SU-DHL-6 (cell line): ENCODE data around the gene PRICKLE1.

ENCODE experiments used
- H2AFZ ChIP-seq: fragments of 200-600 bp; sonication (generic); 2 replicates; pipeline ENCODE4 v1.6.1; 2014; ENCODE audit warnings: low read depth, mild to moderate bottlenecking, moderate library complexity, mixed read lengths, antibody characterized with exemption, low read length; ENCODE audit not compliant: severe bottlenecking
- H3F3A ChIP-seq: fragments of 200-600 bp; shearing (Covaris generic); 2 replicates; pipeline ENCODE4 v1.6.0; 2016; ENCODE audit warnings: antibody characterized with exemption, mild to moderate bottlenecking; ENCODE audit not compliant: insufficient read depth
- H3K27ac ChIP-seq: fragments of 200-600 bp; sonication (generic); 2 replicates; pipeline ENCODE4 v1.5.1; 2016; ENCODE audit warnings: low read depth, mild to moderate bottlenecking, low read length, moderate library complexity, mixed read lengths
- H3K27me3 ChIP-seq: fragments of 200-600 bp; sonication (generic), shearing (Covaris generic); 2 replicates; pipeline ENCODE4 v1.6.0; 2014; ENCODE audit warnings: mild to moderate bottlenecking, low read length
- H3K36me3 ChIP-seq: fragments of 200-600 bp; sonication (generic); 2 replicates; pipeline ENCODE4 v1.6.1; 2014; ENCODE audit warnings: mild to moderate bottlenecking, low read length, mixed read lengths
- H3K4me2 ChIP-seq: fragments of 300-600, 200-600 bp; shearing (Covaris generic), sonication (generic); 2 replicates; pipeline ENCODE4 v1.6.0; 2014; ENCODE audit warnings: low read length, low read depth, mild to moderate bottlenecking; ENCODE audit not compliant: poor library complexity, severe bottlenecking
- H3K4me3 ChIP-seq: fragments of 200-600 bp; sonication (generic); 2 replicates; pipeline ENCODE4 v1.5.1; 2014; ENCODE audit warnings: antibody characterized with exemption, low read length, mild to moderate bottlenecking, mixed read lengths; ENCODE audit not compliant: insufficient read depth, poor library complexity, severe bottlenecking
- H3K79me2 ChIP-seq: fragments of 200-600 bp; sonication (generic); 2 replicates; pipeline ENCODE4 v1.6.1; 2014; ENCODE audit warnings: mild to moderate bottlenecking, low read length, moderate library complexity; ENCODE audit not compliant: insufficient read depth
- H3K9ac ChIP-seq: fragments of 200-600 bp; sonication (generic); 2 replicates; pipeline ENCODE4 v1.7.0; 2014; ENCODE audit warnings: mild to moderate bottlenecking, low read length
- H3K9me2 ChIP-seq: fragments of 200-600 bp; sonication (generic); replicated peaks from 2 replicates; pipeline ENCODE4 v1.6.1; 2014; ENCODE audit warnings: low read length; ENCODE audit not compliant: insufficient read depth
- H3K9me3 ChIP-seq: fragments of 200-600 bp; sonication (generic); 2 replicates; pipeline ENCODE4 v1.6.1; 2014; ENCODE audit warnings: low read length, mixed read lengths; ENCODE audit not compliant: insufficient read depth
- H4K20me1 ChIP-seq: fragments of 200-600 bp; sonication (generic); 2 replicates; pipeline ENCODE4 v1.6.1; 2014; ENCODE audit warnings: low read depth, mild to moderate bottlenecking, antibody characterized with exemption, low read length, moderate library complexity, mixed read lengths
- EZH2phosphoT487 ChIP-seq: fragments of 200-600 bp; sonication (generic), shearing (Covaris generic); conservative IDR thresholded peaks from 2 replicates; pipeline ENCODE4 v1.6.1; 2018; ENCODE audit warnings: mild to moderate bottlenecking, antibody characterized with exemption, low read length, moderate library complexity, mixed read lengths
- TF ChIP-seq, protein P1 (sequence below): fragments of 200-600 bp; sonication (generic); IDR thresholded peaks from one replicate; pipeline ENCODE4 v1.5.1; 2017; ENCODE audit warnings: antibody characterized with exemption, mild to moderate bottlenecking, low read length, moderate library complexity; ENCODE audit not compliant: insufficient read depth, poor library complexity, severe bottlenecking

The PRICKLE1 gene

DNA sequence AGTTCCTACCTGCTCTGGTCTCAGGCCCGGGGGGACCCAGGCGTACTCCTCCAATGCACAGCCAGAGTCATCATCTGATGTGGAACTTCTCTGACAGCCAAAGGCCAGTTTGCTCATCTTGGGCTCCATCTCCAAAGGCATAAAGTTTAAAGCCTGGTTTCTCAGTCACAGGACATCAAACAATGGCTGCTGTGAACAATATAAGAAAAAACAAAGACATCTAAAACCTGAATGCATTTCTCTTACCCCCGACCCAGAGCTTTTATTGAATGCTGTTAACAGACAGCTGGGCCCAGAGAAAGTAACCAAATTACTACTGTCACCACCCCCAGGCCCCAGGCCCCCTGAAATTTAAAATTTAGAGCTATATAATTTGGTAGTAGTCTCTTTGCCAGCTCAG is 117.2 kb downstream of the PRICKLE1 start:
- no peak overlapping the region for H3K9ac ChIP-seq
- H2AFZ ChIP-seq: no peak overlapping the region
- H3K27me3 ChIP-seq: no peaks in the 10 kb centered on the region
- H4K20me1 ChIP-seq: no peaks in the 10 kb centered on the region
- TF ChIP-seq, protein P1, sequence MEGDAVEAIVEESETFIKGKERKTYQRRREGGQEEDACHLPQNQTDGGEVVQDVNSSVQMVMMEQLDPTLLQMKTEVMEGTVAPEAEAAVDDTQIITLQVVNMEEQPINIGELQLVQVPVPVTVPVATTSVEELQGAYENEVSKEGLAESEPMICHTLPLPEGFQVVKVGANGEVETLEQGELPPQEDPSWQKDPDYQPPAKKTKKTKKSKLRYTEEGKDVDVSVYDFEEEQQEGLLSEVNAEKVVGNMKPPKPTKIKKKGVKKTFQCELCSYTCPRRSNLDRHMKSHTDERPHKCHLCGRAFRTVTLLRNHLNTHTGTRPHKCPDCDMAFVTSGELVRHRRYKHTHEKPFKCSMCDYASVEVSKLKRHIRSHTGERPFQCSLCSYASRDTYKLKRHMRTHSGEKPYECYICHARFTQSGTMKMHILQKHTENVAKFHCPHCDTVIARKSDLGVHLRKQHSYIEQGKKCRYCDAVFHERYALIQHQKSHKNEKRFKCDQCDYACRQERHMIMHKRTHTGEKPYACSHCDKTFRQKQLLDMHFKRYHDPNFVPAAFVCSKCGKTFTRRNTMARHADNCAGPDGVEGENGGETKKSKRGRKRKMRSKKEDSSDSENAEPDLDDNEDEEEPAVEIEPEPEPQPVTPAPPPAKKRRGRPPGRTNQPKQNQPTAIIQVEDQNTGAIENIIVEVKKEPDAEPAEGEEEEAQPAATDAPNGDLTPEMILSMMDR: no peak
- TF ChIP-seq EZH2phosphoT487: no peak
- H3K9me3 ChIP-seq: no peaks in the 10 kb centered on the region
- H3K79me2 ChIP-seq: no peaks in the 10 kb centered on the region
- no peak overlapping the region for H3K27ac ChIP-seq
- peaks cover 22% of the 10 kb centered on the region for H3F3A ChIP-seq
- H3K4me3 ChIP-seq: no peak overlapping the region
- H3K9me2 ChIP-seq: no peaks in the 10 kb centered on the region
- no peak overlapping the region for H3K4me2 ChIP-seq
- no peaks in the 10 kb centered on the region for H3K36me3 ChIP-seq

DNA sequence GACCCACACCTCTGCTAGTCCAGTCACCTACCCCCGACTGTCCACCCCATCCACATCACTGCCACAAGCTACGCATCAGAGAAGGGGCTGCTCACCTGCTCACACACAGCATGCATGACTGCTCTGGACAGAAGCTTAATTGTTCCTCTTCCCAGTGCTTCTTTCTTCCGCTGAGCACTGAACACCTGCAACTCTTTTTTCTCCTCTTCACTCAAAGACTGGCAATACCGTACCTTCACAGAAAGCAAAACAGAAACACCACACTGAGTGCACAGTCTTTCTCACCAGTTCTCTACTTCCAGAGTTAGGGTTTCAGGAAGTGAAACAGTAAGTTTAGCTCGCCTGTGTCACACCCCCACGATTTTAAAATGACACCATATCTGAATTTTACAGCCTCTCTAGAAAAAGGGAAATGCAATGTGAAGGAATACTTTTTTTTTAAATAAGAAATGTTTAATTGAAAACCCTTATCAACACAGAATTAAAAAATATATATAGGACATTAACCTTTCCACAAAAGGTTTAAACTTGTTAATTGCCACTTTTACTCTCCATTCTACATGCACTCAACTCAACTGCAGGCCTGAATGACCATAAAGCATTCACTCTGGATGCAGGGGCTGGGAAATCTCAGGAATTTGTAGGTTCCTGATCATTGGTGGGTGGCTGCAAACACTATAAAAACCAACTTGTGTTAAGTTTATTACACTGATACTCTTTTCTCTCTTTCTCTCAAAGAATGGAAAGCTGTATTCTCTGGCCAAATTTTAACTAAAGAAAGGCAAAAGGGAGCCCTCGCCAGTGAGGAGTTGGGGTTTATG is 120.0 kb downstream of the PRICKLE1 start:
- H2AFZ ChIP-seq: no peak overlapping the region
- H3K9me2 ChIP-seq: no peaks in the 10 kb centered on the region
- H3K9me3 ChIP-seq: no peaks in the 10 kb centered on the region
- H3K79me2 ChIP-seq: no peaks in the 10 kb centered on the region
- no peaks in the 10 kb centered on the region for H3K27me3 ChIP-seq
- H3F3A ChIP-seq: peaks cover 22% of the 10 kb centered on the region
- no peaks in the 10 kb centered on the region for H4K20me1 ChIP-seq
- peak overlapping the region; percentile 14 for H3K4me3 ChIP-seq
- H3K9ac ChIP-seq: peak overlapping the region; percentile 31; the same call in 1 of the 2 replicates
- H3K27ac ChIP-seq: peak overlapping the region; percentile 82
- no peak for TF ChIP-seq EZH2phosphoT487
- TF ChIP-seq, protein P1: no peak
- no peaks in the 10 kb centered on the region for H3K36me3 ChIP-seq
- peak overlapping the region; percentile 56 for H3K4me2 ChIP-seq

DNA sequence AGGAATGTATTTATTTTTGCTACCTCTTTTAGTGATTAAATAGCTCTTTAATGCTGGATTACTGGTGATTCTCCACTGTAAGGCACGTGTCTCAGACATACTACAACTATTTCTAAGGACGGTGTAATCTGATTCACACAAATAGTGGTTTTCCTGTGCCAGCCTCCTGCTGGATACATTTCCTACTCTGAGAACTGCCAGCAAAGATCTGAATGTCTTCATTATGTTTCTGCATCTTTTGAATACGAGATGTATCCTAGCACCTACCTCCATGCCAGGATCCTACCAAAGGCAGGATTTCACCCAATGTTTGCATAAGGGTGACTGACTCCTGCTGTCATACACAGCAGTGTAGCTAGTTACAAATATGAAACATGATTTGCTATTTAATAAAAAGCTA is 120.6 kb downstream of the PRICKLE1 start:
- Histone ChIP-seq H3K27ac (peak overlapping the region; percentile 82), H3K4me2 (peak overlapping the region; percentile 47), H2AFZ (no peak overlapping the region), H3K79me2 (no peaks in the 10 kb centered on the region), H3K4me3 (peak overlapping the region; percentile 24), H3F3A (peaks cover 22% of the 10 kb centered on the region), H3K36me3 (no peaks in the 10 kb centered on the region), H4K20me1 (no peaks in the 10 kb centered on the region), H3K27me3 (no peaks in the 10 kb centered on the region), H3K9ac (peak overlapping the region; percentile 31; the same call in 1 of the 2 replicates), H3K9me3 (no peaks in the 10 kb centered on the region), H3K9me2 (no peaks in the 10 kb centered on the region)
- TF ChIP-seq, protein P1: no peak
- no peak for TF ChIP-seq EZH2phosphoT487
